HUDEP-2 (cell line): ENCODE data around the gene PTGDR2.

Experiments
- DNase-seq, 76 experiments: peaks; one replicate each; lab custom pipeline; 2025; ENCODE audit not compliant: unreplicated experiment in 76 of 76; lab: John Stamatoyannopoulos, UW

Gene PTGDR2

GRCh38 chr11:60860943-60861342 lies 5.2 kb upstream of the PTGDR2 start:
- DNase-seq: no peak

DNA sequence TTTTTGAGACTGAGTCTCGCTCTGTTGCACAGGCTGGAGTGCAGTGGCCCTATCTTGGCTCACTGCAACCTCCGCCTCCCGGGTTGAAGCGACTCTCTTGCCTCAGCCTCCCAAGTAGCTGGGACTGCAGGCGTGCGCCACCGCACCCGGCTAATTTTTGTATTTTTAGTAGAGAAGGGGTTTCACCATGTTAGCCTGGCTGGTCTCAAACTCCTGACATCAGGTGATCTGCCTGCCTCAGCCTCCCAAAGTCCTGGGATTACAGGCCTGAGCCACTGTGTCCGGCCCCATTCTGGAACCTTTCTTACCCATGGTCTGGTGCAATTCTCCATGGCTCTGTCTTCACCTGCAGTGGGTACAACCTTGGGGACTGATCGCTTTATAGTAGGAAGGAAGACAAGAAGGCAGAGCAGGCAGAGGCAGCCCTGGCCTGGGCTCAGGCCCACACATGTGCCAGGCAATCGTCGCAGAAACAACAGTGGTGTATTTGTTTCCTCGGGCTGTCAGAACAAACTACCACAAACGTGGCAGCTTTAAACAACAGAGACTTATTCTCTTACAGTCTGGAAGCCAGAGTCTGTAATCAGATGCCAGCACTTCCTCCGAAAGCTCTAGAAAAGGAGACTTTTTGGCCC lies 4.0 kb upstream of the PTGDR2 start:
- DNase-seq: no peak

DNA sequence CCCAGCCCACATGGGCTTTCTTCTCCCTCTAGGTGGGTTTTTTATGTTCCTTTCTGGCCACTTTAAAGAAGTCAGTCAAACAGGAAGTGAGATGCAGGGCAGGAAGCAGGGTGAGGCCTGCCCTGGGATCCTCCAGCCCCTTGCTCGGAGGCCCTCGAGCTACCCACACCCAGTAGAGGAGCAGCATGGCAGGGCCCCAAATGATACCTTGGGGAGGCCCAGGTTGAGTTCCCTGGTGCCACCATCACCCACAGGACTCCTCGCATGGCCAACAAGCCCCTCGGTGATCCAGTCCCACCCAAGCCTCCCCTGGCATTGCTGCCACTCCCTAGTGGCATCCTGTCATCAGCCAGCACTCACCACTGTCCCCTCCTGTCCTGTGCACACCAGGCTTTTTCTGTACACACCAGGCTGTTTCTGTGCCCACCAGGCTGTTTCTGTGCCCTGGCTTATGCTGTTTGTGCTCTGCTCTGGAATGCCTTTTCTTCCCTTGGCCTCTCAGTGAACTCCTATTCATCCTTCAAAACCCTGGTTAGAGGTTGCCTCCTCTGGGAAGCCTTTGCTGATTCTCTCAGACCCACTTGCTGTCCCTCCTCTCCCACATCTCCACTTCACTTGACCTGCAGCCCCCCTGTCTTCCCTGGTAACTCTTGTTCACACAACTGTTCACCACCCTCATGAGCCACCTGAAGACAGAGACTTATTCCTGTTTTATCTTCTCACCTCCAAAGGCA lies 3.1 kb upstream of the PTGDR2 start:
- DNase-seq: no peak

DNA sequence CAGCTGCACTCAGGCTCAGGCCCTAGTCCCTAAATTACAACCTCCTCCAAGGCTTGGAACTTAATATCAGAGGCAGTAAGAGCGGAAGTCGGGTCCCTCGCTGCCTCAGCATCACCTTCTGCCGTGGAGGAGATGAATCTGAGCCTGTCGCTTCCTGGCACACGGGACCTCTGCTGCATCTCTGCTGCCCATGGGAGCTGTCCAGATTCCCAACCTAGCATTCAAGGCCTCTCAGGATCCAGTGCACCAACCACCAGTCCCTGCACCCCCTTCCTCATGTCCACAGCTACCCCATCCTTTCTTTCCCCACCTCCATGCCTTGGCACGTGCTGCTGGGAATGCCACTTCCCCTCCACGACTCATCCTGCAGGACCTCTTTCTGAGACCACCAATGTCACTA lies 2.5 kb upstream of the PTGDR2 start:
- no peak for DNase-seq

- DNase-seq: no peak
These were observed 1.9 kb upstream of the PTGDR2 start for GRCh38 chr11:60857378-60858232.

DNA sequence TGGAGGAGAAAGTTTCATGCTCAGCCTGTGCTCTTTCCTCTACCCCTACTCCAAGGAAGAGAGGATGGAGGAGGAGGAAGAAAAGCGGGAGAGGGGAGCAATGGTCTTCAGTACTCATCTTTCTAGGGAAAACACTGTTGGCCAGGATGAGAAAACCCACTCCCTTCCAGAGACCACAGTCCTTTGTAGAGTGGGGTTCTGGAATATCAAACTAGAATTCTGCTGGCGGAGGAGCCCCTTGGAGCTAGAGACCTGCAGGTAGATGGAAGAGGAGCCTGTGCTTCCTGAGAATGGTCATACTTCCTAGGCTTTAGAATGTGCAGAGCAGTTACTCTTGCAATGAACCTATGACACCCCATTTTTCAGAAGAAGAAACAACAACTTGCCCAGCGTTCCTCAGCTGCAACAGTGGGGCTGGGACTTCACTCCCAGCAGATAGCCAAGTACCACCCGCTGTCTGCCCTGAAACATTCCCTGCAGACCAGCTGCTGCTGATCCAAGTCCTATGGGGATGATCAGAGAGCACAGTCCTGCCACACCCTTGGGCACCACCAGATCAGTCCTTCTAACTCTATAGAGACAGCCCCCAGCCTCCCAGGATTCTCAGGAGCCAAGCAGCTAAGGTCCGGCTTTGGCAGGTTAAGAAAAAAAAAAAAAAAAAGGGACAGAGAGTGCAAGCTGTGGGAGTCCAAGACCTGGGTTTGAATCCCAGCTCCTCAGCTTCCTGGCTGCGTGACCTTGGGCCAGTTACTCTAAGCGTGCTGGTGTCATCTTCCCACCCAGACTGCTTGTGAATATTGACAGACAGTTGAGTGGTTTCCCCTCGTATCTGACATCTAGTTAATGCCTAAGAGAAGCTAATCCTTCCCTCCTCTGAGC lies 664 bp downstream of the PTGDR2 start:
- DNase-seq: no peak

GRCh38 chr11:60854140-60854846 lies 1.5 kb downstream of the PTGDR2 start:
- peak in 29 of 76 experiments; percentile 6 to 57 (median 21) for DNase-seq

DNA sequence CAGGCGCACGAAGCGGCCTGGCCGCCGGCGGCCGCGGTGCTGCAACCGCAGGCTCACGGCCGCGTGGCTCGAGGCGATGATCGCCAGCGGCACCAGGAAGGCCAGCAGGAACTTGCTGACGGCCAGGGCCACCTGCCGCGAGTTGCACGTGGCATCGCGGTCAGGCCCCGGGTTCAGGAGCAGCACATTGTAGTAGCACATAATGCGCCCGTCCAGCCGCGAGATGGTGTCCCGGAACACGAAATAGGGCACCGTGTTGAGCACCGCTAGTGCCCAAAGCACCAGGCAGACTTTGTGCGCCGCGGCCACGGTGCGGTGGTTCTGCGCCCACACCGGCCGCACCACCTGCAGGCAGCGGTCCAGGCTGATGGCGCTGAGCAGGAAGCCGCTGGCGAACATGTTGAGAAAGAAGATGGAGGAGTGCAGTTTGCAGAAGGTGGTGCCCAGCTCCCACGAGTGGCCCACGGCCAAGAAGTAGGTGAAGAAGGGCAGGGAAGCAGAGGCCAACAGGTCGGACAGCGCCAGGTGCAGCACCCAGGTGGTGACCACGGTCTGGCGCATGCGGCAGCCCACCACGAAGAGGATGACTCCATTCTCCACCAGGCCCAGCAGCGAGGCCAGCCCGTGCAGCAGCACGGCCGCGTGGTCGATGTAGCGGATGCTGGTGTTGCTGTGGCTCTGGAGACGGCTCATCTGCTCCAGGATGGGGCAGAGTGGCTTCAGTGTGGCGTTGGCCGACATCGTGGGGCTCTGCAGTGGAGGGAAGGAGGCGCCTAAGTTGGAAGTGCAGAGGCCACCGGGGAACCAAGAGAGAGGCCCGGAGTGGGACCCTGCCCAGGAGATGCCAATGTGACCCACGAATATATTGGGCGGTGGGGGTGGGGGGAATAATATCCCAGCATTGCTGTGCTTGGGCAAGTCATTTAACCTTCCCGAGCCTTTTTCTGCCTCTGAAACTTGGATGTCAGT lies 2.5 kb downstream of the PTGDR2 start:
- DNase-seq: no peak

- no peak for DNase-seq
These were observed 3.4 kb downstream of the PTGDR2 start for GRCh38 chr11:60852117-60852981.

GRCh38 chr11:60851327-60852104 lies 4.2 kb downstream of the PTGDR2 start:
- DNase-seq: no peak

- DNase-seq: no peak
These were observed 5.9 kb downstream of the PTGDR2 start for GRCh38 chr11:60849641-60850520.

DNA sequence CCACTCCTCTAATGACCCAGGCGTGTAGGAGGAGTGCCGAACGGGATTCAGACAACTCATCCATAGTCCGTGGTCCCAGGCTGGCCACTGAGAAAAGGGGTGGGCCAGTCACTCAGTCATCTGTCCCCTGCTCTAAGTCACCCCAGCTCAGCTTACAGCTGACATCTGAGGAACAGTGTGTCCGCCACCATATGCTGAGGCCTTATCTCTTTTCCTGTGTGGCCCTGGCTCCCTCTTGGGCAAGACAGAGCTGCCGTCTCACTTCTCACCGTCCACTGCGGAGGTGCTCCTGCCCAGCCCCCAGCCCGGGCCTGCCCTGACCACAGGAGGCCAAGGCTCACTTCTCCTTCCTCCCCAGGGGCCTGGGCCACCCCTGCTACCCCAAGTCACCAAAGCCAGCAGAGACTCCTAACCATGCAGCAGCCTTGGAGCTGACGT lies 7.0 kb downstream of the PTGDR2 start:
- no peak for DNase-seq

DNA sequence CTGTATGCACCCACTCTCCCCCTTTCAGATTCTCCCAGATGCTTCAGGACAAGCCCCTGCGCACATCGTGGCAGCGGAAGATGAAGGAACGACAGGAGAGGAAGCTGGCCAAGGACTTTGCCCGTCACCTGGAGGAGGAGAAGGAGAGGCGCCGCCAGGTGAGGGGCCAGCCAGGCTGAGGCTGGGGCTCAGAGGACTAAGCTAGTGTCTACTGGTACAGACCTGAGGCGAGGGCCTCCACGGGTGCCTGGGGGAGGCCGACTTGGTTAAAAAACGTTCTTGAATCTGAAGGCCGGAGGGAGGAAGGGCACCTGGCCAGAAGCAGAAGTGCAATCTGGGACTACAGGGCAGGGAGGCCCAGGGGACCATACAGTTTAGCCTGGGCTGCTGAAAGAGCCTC lies 7.9 kb downstream of the PTGDR2 start:
- no peak for DNase-seq

GRCh38 chr11:60847281-60847680 lies 8.5 kb downstream of the PTGDR2 start:
- no peak for DNase-seq

GRCh38 chr11:60845338-60845737 lies 10.4 kb downstream of the PTGDR2 start:
- no peak for DNase-seq

- no peak for DNase-seq
These were observed 10.9 kb downstream of the PTGDR2 start for GRCh38 chr11:60844870-60845221.
